GM19395 (cell line): ENCODE data around the gene FGFR2.
"Not testable (repeated sequence)": the region's sequence is repeated elsewhere in the genome, so short reads cannot be mapped to it uniquely, and the experiment has no call there.

ENCODE experiments used
- ATAC-seq: cut with Tn5 transposase; IDR thresholded peaks from one replicate; pipeline ENCODE4 v1.9.1; 2021; ENCODE audit warnings: mild to moderate bottlenecking, moderate library complexity; ENCODE audit not compliant: unreplicated experiment

FGFR2 gene

DNA sequence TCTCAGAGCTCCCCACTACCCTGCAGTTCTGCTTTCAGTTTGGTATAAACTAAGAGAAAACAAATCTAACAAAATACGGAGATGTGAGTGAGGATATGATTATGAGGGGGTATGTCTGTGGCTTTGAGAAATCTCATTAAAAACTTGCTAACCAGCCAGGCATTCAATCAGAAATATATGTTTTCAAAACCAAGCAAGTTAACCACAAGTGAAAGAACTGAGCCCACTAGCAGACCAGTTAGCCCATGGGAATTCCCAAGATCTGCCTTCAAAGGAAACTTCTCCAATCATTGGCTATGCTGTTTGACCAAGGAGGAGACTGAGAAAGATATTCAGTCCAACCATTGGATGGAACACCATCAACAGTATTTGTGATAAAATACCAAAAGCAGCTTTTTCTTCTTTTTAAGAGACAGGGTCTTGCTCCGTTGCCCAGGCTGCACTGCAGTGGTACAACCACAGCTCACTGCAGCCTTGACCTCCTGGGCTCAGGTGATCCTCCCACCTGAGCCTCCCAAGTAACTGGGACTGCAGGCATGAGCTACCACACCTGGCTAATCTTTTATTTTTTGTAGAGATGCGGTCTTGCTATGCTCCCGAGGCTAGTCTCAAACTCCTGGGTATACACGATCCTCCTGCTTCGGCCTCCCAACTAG lies 41.2 kb downstream of the FGFR2 start:
- no peak for ATAC-seq

DNA sequence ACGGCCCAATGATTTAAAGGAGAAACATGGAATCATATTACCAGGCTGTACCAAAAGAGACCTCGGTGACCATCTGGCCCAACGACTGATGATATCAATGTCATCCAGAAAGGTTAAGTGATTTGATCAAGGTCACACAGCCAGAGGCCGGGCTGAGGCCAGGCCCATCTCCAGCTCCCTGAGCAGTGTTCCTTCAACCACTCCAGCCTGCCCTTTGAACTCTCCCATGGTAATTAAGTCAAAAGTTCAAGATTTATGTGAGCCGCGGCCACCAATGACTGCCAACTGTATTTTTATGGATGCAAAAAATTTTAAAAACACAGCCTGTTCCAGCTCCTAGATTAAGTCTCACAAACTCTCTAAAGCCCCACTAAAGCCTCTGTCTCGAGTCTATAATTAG lies 41.8 kb downstream of the FGFR2 start:
- no peak for ATAC-seq

DNA sequence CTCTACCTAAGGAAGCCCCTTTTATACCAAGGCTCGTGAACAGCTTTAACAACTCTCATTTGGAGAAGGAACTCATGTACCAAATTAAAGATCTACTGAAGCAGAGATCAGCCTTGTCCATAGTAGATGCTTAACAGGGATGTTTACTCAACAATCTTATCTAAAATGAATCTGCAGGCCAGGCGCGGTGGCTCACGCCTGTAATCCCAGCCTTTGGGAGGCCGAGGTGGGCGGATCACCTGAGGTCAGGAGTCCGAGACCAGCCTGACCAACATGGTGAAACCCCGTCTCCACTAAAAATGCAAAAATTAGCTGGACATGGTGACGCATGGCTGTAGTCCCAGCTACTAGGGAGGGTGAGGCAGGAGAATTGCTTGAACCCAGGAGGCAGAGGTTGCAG lies 43.3 kb downstream of the FGFR2 start:
- not testable (repeated sequence) for ATAC-seq

DNA sequence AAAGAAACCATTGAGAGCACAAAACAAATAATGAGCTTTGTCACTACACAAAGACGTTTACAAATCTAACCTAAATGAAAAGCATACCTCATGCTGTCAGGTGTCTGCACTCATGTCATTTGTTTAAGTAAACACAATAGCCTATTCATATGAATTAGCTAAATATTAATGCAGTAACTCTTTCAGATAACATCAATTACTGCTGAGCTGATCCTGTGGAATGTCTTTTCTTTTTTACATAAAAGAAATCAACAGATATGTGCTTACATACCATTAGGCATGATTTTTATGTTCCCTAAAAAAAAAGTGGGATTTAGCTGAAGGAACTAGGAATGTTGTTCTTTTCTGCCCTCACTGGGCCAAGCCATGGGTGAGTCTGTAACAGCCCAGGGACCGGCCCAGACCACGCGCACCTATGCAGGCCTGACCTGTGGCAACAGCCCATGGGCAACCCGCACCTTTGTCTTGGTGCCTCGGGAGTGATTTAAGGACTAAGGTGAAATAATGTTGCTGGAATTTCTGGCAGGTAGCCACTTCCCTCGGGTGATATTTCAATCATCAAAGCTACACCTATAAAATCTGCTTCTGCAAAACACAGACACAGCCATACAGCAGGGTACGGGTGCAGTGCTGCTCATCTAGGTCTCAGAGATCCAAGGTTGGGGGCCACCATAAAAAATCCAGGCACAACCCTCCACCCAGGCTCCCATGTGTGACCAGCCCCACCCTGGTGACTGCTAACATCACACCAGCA lies 44.6 kb downstream of the FGFR2 start:
- ATAC-seq: no peak

DNA sequence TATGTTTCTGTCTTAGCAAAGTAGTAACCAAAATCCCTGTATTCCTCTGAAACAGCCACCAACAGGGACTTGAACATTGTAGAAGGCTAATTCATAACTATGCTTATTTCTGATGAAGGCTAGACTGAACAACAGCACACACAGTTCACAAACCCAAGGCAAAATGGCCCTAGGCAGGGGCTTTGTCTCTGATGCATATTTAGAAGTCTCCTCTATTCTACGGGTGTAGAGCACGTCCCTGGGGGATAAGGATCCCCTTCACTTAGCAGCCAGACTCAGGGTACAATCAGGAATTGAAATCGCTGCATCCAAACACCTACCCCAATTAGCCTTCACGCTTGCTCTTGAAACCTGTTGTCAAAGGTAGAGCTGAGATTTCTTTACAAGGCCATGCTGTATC lies 45.5 kb downstream of the FGFR2 start:
- ATAC-seq: no peak

DNA sequence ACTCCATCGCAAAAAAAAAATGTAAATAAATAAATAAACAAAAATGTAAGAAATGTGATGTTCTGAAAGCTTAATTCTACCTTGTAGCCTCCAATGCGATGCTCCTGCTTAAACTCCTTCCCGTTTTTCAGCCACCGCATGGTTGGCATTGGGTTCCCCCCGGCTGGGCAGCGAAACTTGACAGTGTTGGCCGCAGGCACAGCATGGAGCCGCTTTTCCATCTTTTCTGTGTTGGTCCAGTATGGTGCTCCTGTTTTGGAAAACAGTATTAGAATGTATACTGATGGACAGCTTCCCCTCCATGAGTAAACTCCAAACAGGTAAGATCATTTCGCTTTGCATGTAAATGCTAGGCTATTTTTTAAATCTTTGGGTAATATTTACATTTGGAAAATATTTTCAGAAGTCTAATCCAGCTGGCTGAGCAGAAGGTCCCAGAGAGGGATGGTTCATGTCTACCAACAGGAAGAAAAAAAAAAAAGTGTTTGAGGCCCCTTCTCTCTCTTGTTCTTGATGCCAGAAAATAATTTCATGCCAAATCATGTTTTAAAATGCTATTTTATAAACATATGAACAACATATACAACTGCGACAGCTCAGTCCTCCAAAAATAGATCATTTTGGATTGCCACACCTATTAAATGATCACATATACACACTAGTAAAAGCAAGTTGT lies 46.9 kb downstream of the FGFR2 start:
- ATAC-seq: no peak

DNA sequence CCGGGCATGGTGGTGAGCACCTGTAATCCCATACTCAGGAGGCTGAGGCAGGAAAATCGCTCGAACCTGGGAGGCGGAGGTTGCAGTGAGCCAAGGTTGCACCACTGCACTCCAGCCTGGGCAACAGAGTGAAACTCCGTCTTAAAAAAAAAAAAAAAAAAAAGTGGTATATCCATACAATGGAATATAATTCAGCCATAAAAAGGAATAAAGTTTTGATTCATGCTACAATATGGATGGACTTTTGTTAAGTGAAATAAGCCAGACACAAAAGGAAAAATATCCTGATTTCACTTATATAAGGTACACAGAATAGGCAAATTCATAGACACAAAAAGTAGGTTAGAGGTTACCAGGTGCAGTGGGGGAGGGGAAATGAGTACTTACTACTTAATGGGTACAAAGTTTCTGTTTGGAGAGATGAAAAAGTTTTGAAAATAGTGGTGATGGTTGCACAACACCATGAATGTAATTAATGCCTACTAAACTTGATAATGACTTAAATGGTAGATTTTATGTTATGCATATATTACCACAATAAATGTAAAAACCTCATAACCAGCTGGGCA lies 53.9 kb downstream of the FGFR2 start:
- ATAC-seq: no peak

DNA sequence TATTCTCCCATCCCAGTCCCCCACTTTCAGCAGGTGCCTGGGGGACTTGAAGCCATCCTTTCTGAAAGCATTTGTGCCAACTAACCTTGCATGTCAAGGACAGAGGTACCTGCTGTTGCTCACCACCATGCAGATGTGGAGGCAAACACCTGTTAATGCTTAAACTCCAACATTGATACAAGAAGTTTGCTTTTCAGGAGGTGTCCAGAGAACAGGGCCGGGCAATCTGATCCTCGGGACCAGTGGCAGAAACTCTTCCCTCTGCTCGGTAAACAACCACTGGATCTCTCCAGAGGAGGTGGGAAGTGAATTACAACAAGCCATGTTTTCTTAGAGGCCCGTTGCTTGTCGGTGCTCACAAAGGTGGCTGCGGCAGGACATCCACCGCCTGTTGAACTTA lies 54.7 kb downstream of the FGFR2 start:
- no peak for ATAC-seq

DNA sequence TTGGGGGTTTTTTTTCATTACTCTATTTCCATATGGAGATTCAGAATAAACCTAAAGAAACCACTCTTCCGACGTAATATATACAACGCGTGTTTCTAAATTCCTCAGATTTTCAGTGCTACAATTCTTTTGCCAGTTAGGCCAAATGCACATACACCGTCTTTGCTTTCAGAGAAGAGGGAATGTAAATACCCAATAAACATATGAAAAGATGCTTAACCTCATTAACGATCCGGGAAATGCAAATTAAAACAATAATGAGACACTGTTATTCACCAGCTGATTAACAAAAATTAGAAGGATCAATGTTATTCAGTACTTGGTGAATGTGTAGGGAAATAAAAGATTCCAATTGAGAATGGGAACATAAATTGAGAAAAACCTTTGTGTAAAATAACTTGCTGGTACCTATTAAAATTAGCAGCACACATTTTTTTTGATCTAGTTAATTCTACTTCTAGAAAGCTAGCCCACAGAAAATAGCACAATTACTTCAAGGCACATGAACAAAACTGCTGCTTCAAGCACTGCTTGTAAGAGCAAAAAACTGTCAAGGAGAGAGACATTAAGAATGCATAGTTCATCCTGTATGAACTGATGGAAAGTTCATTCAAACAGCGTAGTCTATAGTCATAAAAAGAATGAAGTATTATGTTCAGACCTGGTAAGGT lies 56.7 kb downstream of the FGFR2 start:
- no peak for ATAC-seq

DNA sequence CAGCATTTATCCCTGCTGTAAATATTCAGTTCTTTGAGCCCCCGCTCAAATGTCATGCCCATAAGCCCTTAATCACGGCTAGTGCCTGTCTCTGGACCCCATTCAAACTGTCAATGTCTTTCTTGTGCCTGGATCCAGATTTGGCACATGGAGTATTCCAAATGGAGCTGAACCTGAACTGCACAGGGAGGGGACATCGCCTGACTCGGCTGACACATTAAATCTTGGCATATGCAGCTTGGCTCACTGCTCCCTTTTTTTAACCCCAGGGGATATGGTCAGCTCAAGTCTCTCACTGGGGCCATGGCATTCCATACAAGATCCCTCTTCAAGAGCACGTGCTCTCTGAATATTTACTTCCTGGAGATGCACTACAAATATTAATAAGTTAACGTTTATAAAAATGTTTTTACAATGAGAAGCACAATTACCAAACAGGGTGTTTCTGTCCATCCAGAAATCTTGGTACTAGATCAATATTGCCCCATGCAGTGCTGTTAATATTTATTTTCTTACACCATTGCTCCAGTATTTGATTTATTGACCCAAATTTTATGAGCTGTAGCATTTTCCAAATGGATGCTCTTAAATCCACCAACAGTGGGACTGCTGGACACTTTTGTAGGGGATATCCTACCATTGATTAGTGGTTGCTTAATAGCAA lies 57.4 kb downstream of the FGFR2 start:
- no peak for ATAC-seq

DNA sequence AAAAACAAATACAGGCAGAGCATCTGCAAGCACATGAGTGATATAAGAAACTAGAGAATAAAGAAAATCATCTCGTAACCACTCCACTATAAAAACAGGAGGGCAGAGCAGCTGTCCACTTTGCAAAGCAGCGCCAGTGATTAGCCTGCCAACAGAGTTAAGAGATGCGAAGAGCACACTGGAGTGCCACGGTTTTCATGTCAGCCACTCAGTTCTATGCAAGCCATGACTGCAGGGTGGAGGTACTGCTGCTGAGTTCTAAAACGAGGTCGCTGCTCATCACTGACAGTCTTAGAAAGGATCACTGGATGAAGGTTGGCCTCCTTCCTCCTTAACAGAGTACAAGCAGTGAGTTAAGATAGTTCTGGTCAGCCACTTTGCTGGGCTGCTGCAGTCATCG lies 58.5 kb downstream of the FGFR2 start:
- ATAC-seq: no peak

DNA sequence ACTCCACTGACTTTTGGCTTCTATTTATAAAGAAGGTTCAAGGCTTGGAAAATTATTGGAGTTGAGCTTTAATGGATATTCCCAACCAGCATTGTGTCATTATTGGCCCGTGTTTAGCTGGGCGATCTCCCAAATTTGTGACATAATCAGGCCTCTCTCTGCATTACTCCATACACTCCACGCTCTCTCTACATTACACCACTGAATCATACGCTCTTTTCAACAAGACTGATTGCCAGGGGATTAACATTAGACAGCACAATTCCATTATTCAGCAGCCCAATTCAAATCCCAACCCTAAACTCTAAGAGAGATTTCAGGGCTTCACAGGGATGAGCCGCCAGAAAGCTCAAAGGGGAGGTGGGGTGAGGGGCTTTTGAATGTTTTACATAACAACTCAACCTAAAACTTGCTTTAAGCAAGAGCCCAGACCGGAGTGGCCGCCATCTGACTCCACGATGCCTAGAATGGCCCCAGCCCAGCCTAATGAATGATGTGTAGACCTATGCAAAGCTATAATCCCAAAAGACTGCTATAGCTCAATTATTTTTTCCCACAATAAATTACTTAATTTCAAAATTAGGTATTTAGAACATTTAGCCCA lies 61.8 kb downstream of the FGFR2 start:
- no peak for ATAC-seq

DNA sequence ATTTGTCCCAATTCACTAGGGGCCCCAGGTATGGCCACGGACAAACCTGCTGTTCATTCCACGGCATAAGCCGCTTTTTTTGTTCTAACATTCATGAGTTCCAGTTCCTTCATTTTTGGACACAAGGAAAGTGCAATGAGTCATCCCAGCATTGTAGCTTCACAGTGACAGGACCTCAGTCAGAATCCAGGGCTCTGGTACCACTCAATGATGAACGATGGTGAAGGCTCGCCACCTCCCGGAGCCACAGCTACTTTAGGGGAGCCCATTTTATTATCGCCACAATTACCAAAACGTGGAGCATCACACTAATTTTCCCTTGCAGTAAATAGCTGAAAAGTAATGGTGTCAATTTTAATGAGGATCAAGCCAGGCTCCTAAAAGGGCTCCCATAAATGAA lies 62.9 kb downstream of the FGFR2 start:
- ATAC-seq: no peak

DNA sequence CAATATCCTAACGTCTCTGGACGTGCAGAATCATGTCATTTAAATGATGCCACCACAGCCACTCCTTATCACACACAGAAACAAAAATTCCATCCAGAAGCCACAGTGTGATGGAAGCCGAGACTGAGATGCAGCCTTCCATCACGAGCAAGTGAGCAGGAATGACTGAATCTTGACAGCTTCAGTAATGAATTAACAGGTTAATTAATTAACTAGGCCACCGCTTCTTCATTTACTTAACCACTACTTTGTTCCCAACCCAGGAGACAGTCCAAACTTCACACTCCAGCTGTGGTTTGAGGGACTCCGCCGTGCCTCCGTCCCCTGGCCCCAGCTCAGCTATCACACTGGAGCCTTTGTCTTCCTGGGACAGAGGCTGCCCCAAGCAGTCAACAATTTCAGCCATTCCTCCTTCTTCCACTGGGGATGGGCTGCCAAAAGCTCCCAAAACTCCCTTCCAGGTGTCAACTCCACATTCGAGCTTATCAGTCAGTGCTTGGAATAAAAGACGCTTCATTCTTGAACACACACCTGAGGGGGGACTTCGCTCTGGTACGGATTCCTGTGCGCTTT lies 65.9 kb downstream of the FGFR2 start:
- no peak for ATAC-seq

DNA sequence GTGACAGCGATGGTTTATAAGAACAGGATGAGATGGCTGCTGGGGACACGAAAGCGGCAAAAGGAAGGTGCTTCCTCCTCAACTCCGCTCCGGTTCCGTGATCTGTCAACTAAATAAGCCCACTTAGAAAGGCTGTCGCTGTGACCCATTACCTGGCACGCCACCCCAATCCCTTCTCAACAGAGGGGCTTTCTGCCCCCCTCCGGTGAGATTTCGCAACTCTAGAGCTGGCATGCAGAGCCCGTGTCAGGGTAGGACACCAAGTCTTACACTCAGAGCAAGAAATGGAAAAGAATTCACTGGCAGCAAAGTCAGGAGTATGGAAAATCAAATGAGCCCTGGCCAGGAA lies 66.4 kb downstream of the FGFR2 start:
- no peak for ATAC-seq

DNA sequence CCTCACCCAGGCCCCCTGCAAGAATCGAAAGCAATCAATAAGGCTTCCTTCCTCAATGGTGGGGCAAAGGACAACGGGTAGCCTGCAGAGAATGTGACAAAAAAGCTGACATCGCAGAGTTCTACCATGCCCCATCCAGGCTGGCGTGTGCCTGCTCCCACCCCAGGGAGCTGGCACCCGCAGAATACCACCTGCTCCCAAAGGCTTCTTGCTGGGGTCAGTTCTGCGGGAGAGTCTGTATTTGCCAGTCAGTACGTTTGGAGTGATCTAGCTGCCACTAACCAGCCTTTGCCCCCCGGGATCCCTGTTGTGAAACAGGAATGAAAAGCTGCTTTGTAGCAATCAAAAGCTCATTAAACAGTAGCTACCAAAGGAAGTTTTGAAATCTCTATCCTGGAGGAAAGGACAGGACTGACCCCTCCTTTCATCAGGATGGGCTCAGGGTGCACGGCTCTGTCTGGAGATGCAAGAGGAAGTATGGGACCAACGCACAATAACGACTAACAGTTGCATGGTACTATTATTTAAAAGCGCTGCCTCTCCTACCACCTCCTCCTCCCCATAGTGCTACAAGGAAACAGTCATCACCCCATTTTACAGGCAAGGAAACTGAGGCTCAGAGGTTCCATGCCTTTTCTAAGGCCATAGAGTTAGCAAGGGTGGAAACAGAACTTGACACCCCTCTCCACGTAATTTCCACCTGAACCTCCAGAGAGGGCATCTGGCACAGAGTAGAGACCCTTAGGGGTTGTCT lies 67.0 kb downstream of the FGFR2 start:
- ATAC-seq: no peak

DNA sequence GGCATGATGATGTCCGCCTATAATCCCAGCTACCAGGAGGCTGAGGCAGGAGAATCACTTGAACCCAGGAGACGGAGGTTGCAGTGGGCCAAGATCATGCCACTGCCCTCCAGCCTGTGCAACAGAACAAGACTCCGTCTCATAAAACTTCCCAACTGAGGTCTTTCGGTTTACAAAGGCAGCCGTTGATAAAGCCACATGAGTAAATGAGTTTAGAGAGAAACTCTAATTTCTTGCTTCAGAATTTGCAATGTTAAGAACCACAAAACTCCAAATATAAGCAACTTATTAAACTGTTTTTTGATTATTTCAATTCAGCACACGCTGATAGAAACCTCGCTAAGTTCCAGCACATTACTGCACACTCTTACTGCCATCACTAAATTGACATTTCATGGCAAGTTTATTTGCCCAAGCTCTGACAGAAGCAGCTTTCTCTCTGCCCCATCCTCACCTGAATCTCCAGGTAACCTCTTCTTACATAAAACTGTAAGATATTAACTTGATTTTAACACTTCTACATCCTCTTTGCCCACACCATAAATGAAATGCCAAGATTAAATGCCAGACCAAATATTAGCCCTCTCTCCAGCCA lies 67.7 kb downstream of the FGFR2 start:
- no peak for ATAC-seq

DNA sequence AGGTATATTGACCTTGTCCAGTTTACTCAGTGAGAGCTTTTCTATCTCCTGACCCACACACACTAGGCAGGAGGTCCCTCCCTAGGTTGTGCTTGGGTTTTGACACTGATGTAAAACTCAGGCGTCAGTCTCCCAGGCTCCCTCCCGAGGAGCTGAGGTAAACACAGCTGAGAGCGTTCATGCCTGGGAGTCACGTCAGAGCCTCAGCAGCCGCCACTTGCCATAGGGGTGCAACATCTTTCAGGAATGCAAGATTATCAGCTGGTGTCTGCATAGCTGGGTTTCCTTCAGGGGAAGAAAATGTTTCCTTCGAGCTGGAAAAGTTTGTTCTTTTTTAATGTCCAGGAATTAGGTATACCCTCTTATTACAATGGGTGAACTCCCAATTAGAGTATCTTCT lies 70.6 kb downstream of the FGFR2 start:
- ATAC-seq: no peak

DNA sequence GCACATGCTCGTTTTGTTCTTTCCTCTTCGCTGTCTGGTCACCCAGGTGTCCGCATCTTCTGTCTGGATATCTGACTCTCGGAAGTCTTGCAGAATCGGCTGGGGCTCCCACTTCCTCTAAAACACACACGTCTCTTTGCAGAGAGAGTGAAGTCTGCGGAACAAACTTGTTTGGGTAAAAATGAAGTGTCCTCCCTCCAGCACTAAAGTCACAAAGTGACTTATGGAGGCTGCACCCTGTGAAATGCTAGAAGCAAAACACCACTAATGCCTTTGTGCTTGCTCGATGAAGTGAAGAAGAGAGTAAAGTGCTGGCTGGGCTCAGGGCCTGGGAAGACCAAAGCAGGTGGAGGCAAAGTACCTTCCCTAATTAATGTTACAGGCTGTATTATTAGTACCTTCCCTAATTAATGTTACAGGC lies 71.4 kb downstream of the FGFR2 start:
- no peak for ATAC-seq
